Fibroblast of lung (primary cell): ENCODE data around the gene MIX23.

Experiments
- CTCF ChIP-seq, 2 donors: IDR thresholded peaks in 1 of 2; conservative IDR thresholded peaks in 1 of 2; 1 replicate in 1 of 2; 2 replicates in 1 of 2; pipeline ENCODE4 v1.5.1; 2011 to 2012; ENCODE audit warnings: low read length in 2 of 2, control low read depth in 1 of 2, inconsistent platforms in 1 of 2, low read depth in 1 of 2, mild to moderate bottlenecking in 1 of 2
- EZH2 ChIP-seq: IDR thresholded peaks from 2 replicates; pipeline ENCODE4 v1.5.1; 2012; ENCODE audit warnings: low read length, control low read depth, mild to moderate bottlenecking; ENCODE audit errors: missing control alignments

- TF ChIP-seq CTCF (conservative IDR thresholded peaks at IDR 0.05 in 1 of 2, IDR thresholded peaks at IDR 0.05 in 1 of 2; ENCODE audit: low read depth in 1 of 2, low read length in 2 of 2), result no peak
- no peak for TF ChIP-seq EZH2
These were observed 44.9 kb upstream of the MIX23 start for GRCh38 chr3:122427857-122428471.
